Upper lobe of left lung (tissue), 6 donors: Measurements from ENCODE around the gene MIF4GD. TPM values are rescaled to one million over a fixed set of nuclear protein-coding genes. Genes with fewer than 3 reads are reported as not detected.

ENCODE experiments used
- ATAC-seq, 2 donors: fragments of 200-7000 bp; cut with Tn5 transposase; one replicate each; pipeline ENCODE4 v1.9.1; 2022; ENCODE audit warnings: mild to moderate bottlenecking in 2 of 2, moderate library complexity in 2 of 2; ENCODE audit not compliant: low FRiP score in 2 of 2
- DNase-seq, 2 donors: peaks; one replicate each; pipeline ENCODE4 v3.0.0-alpha.2; 2019 to 2020
- H3K27ac ChIP-seq, 4 donors: fragments of 200-600 bp; sonication (generic); one replicate each; pipeline ENCODE4 v1.5.1; 2016 to 2019
- H3K27me3 ChIP-seq, 4 donors: fragments of 200-600 bp; sonication (generic); one replicate each; pipeline ENCODE4 v1.5.1; 2017 to 2019
- H3K36me3 ChIP-seq, 4 donors: fragments of 200-600 bp; sonication (generic); one replicate each; pipeline ENCODE4 v1.5.1; 2016 to 2019
- H3K4me1 ChIP-seq, 4 donors: fragments of 200-600 bp; sonication (generic); one replicate each; pipeline ENCODE4 v1.5.1; 2018 to 2019
- H3K4me3 ChIP-seq, 4 donors: fragments of 200-600 bp; sonication (generic); one replicate each; pipeline ENCODE4 v1.5.1; 2017 to 2019; ENCODE audit warnings: mild to moderate bottlenecking in 2 of 4, moderate library complexity in 1 of 4
- H3K9me3 ChIP-seq, 4 donors: fragments of 200-600 bp; sonication (generic); one replicate each; pipeline ENCODE4 v1.5.1; 2018 to 2019
- CTCF ChIP-seq, 6 experiments: fragments of 450-650 bp in 4 of 6; fragments of 200-600 bp in 2 of 6; sonication (generic) in 2 of 6; IDR thresholded peaks; one replicate each; pipeline ENCODE4 v1.5.1; 2016 to 2019; ENCODE audit warnings: antibody characterized with exemption in 6 of 6
- EP300 ChIP-seq, 4 donors: sonication (generic); formaldehyde crosslinking; IDR thresholded peaks; one replicate each; pipeline ENCODE4 v1.5.1; 2017; ENCODE audit warnings: antibody characterized with exemption in 4 of 4, control low read depth in 2 of 4
- POLR2A ChIP-seq, 4 donors: fragments of 450-650 bp; IDR thresholded peaks; one replicate each; pipeline ENCODE4 v1.5.1; 2016 to 2017; ENCODE audit warnings: antibody characterized with exemption in 4 of 4, mild to moderate bottlenecking in 2 of 4
- POLR2AphosphoS5 ChIP-seq, 2 donors: sonication (generic); formaldehyde crosslinking; IDR thresholded peaks; one replicate each; pipeline ENCODE4 v1.5.1; 2017; ENCODE audit warnings: antibody characterized with exemption in 2 of 2
- WGBS, 2 donors: methylation state at CpG; one replicate each; pipeline ENCODE4 v1.1.5; 2017 to 2018; 5-methylcytosine and 5-hydroxymethylcytosine counted together
- total RNA-seq, 6 donors: library from RNA; depleted of rRNA in 4 of 6; stranded (reverse); fragments of >200 nt in 4 of 6; gene quantifications; one replicate each; pipeline versions ENCODE4 v1.1.0 to v1.2.1, GENCODE V29; 2016 to 2021
- donor health status: DM: no; HTN: no; CAD: no; lungs with moderate emphysema.
- donor health status: DM: no; HTN: yes; CAD: no; lungs with severe emphysema.

MIF4GD gene
- total RNA-seq, 6 donors from 2014 or later, result 19.9 to 42.8 (median 36.2) TPM

- H3K4me3 ChIP-seq, result no peak overlapping the region
- peaks cover 2 to 21% (median 4%) of the 10 kb centered on the region in 4 donors for H3K4me1 ChIP-seq
- ATAC-seq (no peak), DNase-seq (no peak)
- no peaks in the 10 kb centered on the region for H3K9me3 ChIP-seq
- TF ChIP-seq POLR2AphosphoS5 (IDR thresholded peaks at IDR 0.05) (no peak), POLR2A (IDR thresholded peaks at IDR 0.05) (no peak), CTCF (IDR thresholded peaks at IDR 0.05) (no peak), EP300 (IDR thresholded peaks at IDR 0.05) (no peak)
- no peaks in the 10 kb centered on the region for H3K27me3 ChIP-seq
- peaks cover 31 to 75% (median 66%) of the 10 kb centered on the region in 4 donors for H3K36me3 ChIP-seq
- WGBS, 2 donors, result 85 to 94% methylated on average over 6 of the region's 6 CpGs
- no peak overlapping the region for H3K27ac ChIP-seq
Measured at GRCh38 chr17:75245011-75245410, 26.0 kb downstream of the MIF4GD start.

- Histone ChIP-seq H3K9me3 (no peaks in the 10 kb centered on the region), H3K36me3 (peaks cover 38 to 83% (median 73%) of the 10 kb centered on the region in 4 donors), H3K27ac (no peak overlapping the region), H3K27me3 (no peaks in the 10 kb centered on the region), H3K4me3 (no peak overlapping the region), H3K4me1 (peaks cover 0 to 16% (median 0%) of the 10 kb centered on the region in 4 donors)
- DNase-seq (peak in 1 of 2 donors; percentile 72), ATAC-seq (no peak)
- WGBS, 2 donors, result 69 to 81% methylated on average over 21 to 22 of the region's 22 CpGs
- TF ChIP-seq EP300 (IDR thresholded peaks at IDR 0.05), result no peak
- no peak for TF ChIP-seq POLR2AphosphoS5 (IDR thresholded peaks at IDR 0.05)
- no peak for TF ChIP-seq POLR2A (IDR thresholded peaks at IDR 0.05)
- no peak for TF ChIP-seq CTCF (IDR thresholded peaks at IDR 0.05)
Measured at GRCh38 chr17:75244133-75244866, 26.7 kb downstream of the MIF4GD start.

- TF ChIP-seq POLR2AphosphoS5 (IDR thresholded peaks at IDR 0.05) (no peak), EP300 (IDR thresholded peaks at IDR 0.05) (no peak), POLR2A (IDR thresholded peaks at IDR 0.05) (no peak), CTCF (IDR thresholded peaks at IDR 0.05) (no peak)
- Histone ChIP-seq H3K9me3 (no peaks in the 10 kb centered on the region), H3K4me3 (no peak overlapping the region), H3K36me3 (peaks cover 47 to 93% (median 89%) of the 10 kb centered on the region in 4 donors), H3K27ac (no peak overlapping the region), H3K27me3 (no peaks in the 10 kb centered on the region), H3K4me1 (peaks cover 0 to 27% (median 0%) of the 10 kb centered on the region in 4 donors)
- WGBS, 2 donors, result 80 to 82% methylated on average over 11 to 17 of the region's 17 CpGs
- ATAC-seq (no peak), DNase-seq (peak in 1 of 2 donors; percentile 59)
Measured at GRCh38 chr17:75242461-75243042, 28.5 kb downstream of the MIF4GD start.

- peak in 1 of 2 donors; percentile 44 for DNase-seq
- Histone ChIP-seq H3K4me3 (no peak overlapping the region), H3K4me1 (peaks cover 0 to 27% (median 0%) of the 10 kb centered on the region in 4 donors), H3K27ac (no peak overlapping the region), H3K36me3 (peaks cover 47 to 98% (median 94%) of the 10 kb centered on the region in 4 donors), H3K27me3 (no peaks in the 10 kb centered on the region), H3K9me3 (no peaks in the 10 kb centered on the region)
- 83 to 85% methylated on average over 9 to 15 of the region's 15 CpGs for WGBS, 2 donors
- TF ChIP-seq POLR2AphosphoS5 (IDR thresholded peaks at IDR 0.05), result no peak
- TF ChIP-seq EP300 (IDR thresholded peaks at IDR 0.05), result no peak
- TF ChIP-seq POLR2A (IDR thresholded peaks at IDR 0.05), result no peak
- TF ChIP-seq CTCF (IDR thresholded peaks at IDR 0.05), result no peak
- peak in 1 of 2 donors; percentile 71 for ATAC-seq
Measured at GRCh38 chr17:75241996-75242460, 29.0 kb downstream of the MIF4GD start.
